ENCODE data around the gene UQCRFS1. TPM values are rescaled to one million over a fixed set of nuclear protein-coding genes. Genes with fewer than 3 reads are reported as not detected.

The UQCRFS1 gene
- total RNA-seq, result 28.7 and 29.4 TPM in 2 replicates
- long read RNA-seq, transcript UQCRFS1-201 (2 exons, 3,475 nt), result major isoform, 135 of 137 reads
- long read RNA-seq, partial matches to known transcripts, result 0 of 137 reads
- long read RNA-seq, other reads (novel, unspliced or antisense), result 2 of 137 reads

DNA sequence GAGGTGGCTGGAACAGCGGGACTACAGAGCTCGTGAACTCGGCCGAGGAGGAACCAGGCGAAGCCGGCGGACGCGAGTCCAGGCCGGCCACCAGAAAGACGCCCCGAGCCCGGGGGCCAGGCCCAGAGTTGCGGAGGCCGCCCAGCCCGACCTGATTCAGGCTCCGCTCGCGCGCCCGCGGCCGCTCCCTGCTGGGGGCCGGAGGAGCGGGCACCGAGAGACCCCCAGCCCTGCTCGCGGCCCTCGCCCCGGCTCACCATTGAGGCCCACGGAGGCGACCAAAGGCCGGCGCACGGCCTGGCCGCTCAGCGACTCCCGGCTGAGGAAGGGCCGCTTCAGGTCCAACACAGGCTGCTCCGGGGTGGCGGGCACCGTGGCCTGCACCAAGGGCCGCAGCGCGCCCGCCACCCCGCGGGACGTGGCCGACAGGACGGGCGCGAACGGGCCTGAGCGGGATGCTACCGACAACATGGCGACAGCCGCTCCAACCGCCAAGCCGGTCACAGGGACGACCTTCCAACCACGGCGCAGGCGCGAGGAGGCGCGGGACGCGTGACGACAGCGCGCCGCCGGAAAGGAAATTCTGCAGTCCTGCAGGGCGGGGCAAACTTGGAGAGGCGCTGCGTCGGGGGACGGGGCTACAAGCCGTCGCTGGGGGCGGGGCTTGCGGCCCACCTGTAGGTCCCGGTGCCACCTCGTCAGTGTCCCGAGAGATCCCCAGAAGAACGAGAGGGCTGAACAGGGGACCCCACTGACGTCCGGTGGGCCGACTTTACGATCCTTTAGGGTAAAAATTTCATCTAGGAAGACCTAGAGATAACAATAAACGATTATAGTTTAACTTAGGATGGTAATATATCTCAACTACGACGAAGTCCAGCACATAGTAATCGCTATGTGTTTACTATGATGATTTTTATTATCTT lies at the start of gene UQCRFS1:
Gene UQCRFS1, minus strand, starts transcription at position 504 of the 926 bp plus-strand sequence. Its CDS starts 33 bp downstream, at position 471.
- Mint-ChIP-seq H3K4me1 (ENCODE audit: low read depth) (peaks cover 29% of the 10 kb centered on the region), H3K9me3 (ENCODE audit: low read depth) (peaks cover 4% of the 10 kb centered on the region), H3K27me3 (peaks cover 10% of the 10 kb centered on the region), H3K27ac (peak within 1 kb of the TSS; percentile 99), H3K4me3 (ENCODE audit: low read depth) (peak within 1 kb of the TSS; percentile 95), H3K36me3 (ENCODE audit: insufficient read depth) (peaks cover 17% of the 10 kb centered on the region)
- TF ChIP-seq, protein P1, sequence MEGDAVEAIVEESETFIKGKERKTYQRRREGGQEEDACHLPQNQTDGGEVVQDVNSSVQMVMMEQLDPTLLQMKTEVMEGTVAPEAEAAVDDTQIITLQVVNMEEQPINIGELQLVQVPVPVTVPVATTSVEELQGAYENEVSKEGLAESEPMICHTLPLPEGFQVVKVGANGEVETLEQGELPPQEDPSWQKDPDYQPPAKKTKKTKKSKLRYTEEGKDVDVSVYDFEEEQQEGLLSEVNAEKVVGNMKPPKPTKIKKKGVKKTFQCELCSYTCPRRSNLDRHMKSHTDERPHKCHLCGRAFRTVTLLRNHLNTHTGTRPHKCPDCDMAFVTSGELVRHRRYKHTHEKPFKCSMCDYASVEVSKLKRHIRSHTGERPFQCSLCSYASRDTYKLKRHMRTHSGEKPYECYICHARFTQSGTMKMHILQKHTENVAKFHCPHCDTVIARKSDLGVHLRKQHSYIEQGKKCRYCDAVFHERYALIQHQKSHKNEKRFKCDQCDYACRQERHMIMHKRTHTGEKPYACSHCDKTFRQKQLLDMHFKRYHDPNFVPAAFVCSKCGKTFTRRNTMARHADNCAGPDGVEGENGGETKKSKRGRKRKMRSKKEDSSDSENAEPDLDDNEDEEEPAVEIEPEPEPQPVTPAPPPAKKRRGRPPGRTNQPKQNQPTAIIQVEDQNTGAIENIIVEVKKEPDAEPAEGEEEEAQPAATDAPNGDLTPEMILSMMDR (IDR thresholded peaks at IDR 0.05; ENCODE audit: unreplicated experiment), result no peak
- peak; percentile 97 for DNase-seq (ENCODE audit: low spot score, unreplicated experiment)

DNA sequence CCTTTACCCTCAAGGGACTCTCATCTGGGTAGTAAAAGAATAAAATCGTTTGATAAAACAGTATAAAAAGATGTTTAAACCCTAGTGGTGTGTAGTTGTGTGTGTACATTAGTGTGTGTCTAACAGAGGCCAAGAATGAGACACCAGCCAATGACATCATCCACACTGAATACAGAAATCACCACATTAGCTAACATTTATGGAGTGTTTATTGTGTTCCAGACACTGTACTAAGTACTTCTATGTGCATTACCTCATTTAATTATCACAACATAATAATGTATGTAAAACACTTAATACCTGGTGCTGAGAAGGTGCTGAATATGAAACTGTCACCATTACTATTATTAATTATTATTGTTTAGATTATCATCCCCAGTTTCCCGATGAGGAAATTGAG lies 49.1 kb upstream of the UQCRFS1 start:
- no peaks in the 10 kb centered on the region for H3K36me3 Mint-ChIP-seq (ENCODE audit: insufficient read depth)
- H3K27ac Mint-ChIP-seq, result no peak overlapping the region
- TF ChIP-seq, protein P1 (IDR thresholded peaks at IDR 0.05; ENCODE audit: unreplicated experiment), result no peak
- no peak for DNase-seq (ENCODE audit: low spot score, unreplicated experiment)
- H3K4me3 Mint-ChIP-seq (ENCODE audit: low read depth), result no peak overlapping the region
- peaks cover 10% of the 10 kb centered on the region for H3K27me3 Mint-ChIP-seq
- no peaks in the 10 kb centered on the region for H3K9me3 Mint-ChIP-seq (ENCODE audit: low read depth)
- peaks cover 2% of the 10 kb centered on the region for H3K4me1 Mint-ChIP-seq (ENCODE audit: low read depth)

DNA sequence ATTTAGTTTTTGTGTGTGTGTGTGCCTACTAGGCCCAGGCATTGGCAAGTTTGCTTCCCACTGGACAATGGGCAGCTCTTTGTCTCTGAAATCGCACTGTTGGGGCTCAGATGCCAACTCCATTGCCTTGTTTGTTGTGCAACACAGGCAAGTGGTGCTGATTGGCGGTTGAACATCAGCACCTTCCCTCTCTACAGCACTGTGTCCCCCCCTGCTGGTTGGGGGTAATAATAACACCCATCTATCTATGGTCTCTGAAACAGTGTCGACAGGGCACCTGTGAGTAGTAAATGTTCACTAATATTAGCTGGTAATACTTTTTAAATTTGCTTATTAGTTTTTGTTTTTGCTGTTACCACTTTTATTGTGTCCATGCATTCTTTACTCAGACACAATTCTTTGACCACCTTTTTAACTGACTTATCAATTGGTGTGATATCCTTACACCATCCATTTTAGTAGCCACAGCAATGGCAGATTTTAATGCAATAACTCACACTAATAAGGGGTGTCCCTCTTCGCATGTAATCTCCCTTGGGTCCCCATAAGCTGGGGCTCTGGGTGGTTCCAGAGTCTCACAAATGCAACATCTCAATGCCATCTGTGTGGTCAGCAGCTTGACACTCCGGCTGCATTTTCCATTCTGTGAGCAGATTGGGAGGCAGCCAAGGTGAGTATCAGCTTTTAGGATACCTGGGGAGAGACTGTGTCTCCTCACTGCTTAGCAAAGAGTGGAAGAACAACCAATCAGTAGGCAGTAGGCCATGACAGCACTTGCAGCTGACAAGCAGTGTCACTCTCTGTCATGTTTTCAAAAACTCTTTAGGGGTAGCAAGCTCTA lies 47.7 kb upstream of the UQCRFS1 start:
- peaks cover 2% of the 10 kb centered on the region for H3K4me1 Mint-ChIP-seq (ENCODE audit: low read depth)
- H3K36me3 Mint-ChIP-seq (ENCODE audit: insufficient read depth), result no peaks in the 10 kb centered on the region
- H3K27me3 Mint-ChIP-seq, result peaks cover 10% of the 10 kb centered on the region
- no peak overlapping the region for H3K27ac Mint-ChIP-seq
- no peak overlapping the region for H3K4me3 Mint-ChIP-seq (ENCODE audit: low read depth)
- peak; percentile 23 for DNase-seq (ENCODE audit: low spot score, unreplicated experiment)
- TF ChIP-seq, protein P1 (IDR thresholded peaks at IDR 0.05; ENCODE audit: unreplicated experiment), result peak; percentile 65
- no peaks in the 10 kb centered on the region for H3K9me3 Mint-ChIP-seq (ENCODE audit: low read depth)

DNA sequence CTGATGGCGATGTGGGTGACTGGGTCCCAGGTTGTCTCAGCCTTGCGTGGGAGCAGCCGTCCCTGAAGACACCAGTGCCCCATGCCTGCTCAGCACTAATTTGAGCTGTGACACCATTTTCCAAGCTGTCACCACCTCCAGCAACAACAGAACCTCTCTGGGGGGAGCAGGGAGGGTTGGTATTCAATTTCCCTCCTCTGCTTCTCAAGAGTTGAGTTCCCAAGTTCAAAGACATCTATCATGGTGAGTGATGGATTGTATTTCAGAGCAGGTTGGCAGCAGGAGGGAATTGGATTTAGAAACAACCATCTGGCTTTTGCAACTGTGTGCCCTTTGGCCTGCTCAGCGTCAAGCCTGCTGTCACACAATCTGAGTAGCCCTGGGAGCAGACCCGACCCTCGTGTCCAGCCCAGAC lies 46.9 kb upstream of the UQCRFS1 start:
- Mint-ChIP-seq H3K9me3 (ENCODE audit: low read depth) (no peaks in the 10 kb centered on the region), H3K27ac (no peak overlapping the region), H3K36me3 (ENCODE audit: insufficient read depth) (no peaks in the 10 kb centered on the region), H3K4me1 (ENCODE audit: low read depth) (peaks cover 2% of the 10 kb centered on the region), H3K4me3 (ENCODE audit: low read depth) (no peak overlapping the region), H3K27me3 (peaks cover 10% of the 10 kb centered on the region)
- no peak for DNase-seq (ENCODE audit: low spot score, unreplicated experiment)
- TF ChIP-seq, protein P1 (IDR thresholded peaks at IDR 0.05; ENCODE audit: unreplicated experiment), result no peak

DNA sequence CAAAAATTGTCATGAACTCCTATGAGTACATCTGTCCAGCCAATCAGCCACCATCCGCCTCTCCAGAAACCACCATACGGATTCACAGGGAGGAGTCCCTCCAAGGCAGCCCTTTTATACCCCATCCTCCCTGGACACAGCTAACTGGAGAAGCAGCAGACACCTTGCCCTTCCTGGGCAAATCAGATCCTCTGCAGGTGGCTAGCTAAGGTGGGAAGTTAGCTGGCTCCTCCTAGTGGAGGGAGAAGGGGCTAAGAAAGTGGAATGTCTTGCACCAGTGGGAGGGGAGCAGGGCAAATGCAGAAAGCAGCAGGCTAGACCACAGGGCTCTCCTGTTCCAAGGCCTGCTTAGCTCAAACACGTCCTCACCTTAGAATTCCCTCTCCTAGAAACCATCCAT lies 46.2 kb upstream of the UQCRFS1 start:
- no peak for DNase-seq (ENCODE audit: low spot score, unreplicated experiment)
- Mint-ChIP-seq H3K27ac (no peak overlapping the region), H3K36me3 (ENCODE audit: insufficient read depth) (no peaks in the 10 kb centered on the region), H3K4me3 (ENCODE audit: low read depth) (no peak overlapping the region), H3K9me3 (ENCODE audit: low read depth) (no peaks in the 10 kb centered on the region), H3K27me3 (peaks cover 7% of the 10 kb centered on the region), H3K4me1 (ENCODE audit: low read depth) (no peaks in the 10 kb centered on the region)
- TF ChIP-seq, protein P1 (IDR thresholded peaks at IDR 0.05; ENCODE audit: unreplicated experiment), result peak; percentile 16
